Panc1 (cell line): ENCODE measurements around the gene KIAA1671. TPM values are rescaled to one million over a fixed set of nuclear protein-coding genes. Genes with fewer than 3 reads are reported as not detected.

Experiments
- ATAC-seq: fragments of 200-7000 bp; cut with Tn5 transposase; 2 replicates; pipeline ENCODE4 v1.9.1; 2020; ENCODE audit warnings: mild to moderate bottlenecking, moderate library complexity
- BruUV-seq: library from RNA; stranded (reverse); fragments of 400-500 nt; replicated peaks from 2 replicates; lab custom pipeline; 2021; lab: Mats Ljungman, UMichigan
- CTCF ChIA-PET: fragments of 300-600 bp; sonication (Branson Sonifier 250); formaldehyde crosslinking; loops from one replicate; lab custom pipeline; 2022; ENCODE audit warnings: antibody characterized with exemption; lab: Charles Lee
- POLR2A ChIA-PET: fragments of 300-600 bp; sonication (Branson Sonifier 250); formaldehyde crosslinking; loops from one replicate; lab custom pipeline; 2022; ENCODE audit warnings: antibody characterized with exemption; lab: Charles Lee
- DNase-seq: peaks from one replicate; pipeline ENCODE4 v3.0.0-alpha.2; 2010; ENCODE audit warnings: low read depth, low spot score
- H3K27ac ChIP-seq: 2 replicates; pipeline ENCODE4 v1.5.1; 2011; ENCODE audit warnings: mild to moderate bottlenecking, low read length, inconsistent platforms
- H3K27me3 ChIP-seq: fragments of 200-500 bp; sonication (Bioruptor generic); 2 replicates; pipeline ENCODE4 v1.6.0; 2014; ENCODE audit warnings: low read length, inconsistent platforms; ENCODE audit not compliant: control insufficient read depth, insufficient read depth
- H3K36me3 ChIP-seq: fragments of 200-500 bp; sonication (Bioruptor generic); 2 replicates; pipeline ENCODE4 v1.5.1; 2014; ENCODE audit warnings: inconsistent platforms, mild to moderate bottlenecking, low read length, moderate library complexity; ENCODE audit not compliant: control insufficient read depth, insufficient read depth
- H3K4me1 ChIP-seq: 2 replicates; pipeline ENCODE4 v1.5.1; 2011; ENCODE audit warnings: inconsistent platforms, mild to moderate bottlenecking, low read length, moderate library complexity; ENCODE audit not compliant: control insufficient read depth, insufficient read depth
- H3K4me3 ChIP-seq, 2 experiments: 2 replicates each; pipeline ENCODE4 v1.5.1; 2011 to 2012; ENCODE audit warnings: low read depth in 2 of 2, low read length in 2 of 2, mild to moderate bottlenecking in 2 of 2, inconsistent platforms in 1 of 2, moderate library complexity in 1 of 2
- H3K9me3 ChIP-seq: fragments of 200-500 bp; sonication (Bioruptor generic); 2 replicates; pipeline ENCODE4 v1.5.1; 2014; ENCODE audit warnings: low read depth, mild to moderate bottlenecking, inconsistent platforms, low read length, moderate library complexity; ENCODE audit not compliant: control insufficient read depth, insufficient read depth
- CTCF ChIP-seq: fragments of 450-650 bp; IDR thresholded peaks from 2 replicates; pipeline ENCODE4 v1.5.1; 2017; ENCODE audit warnings: mild to moderate bottlenecking
- POLR2AphosphoS5 ChIP-seq: IDR thresholded peaks from 2 replicates; pipeline ENCODE4 v1.6.1; 2012; ENCODE audit warnings: mild to moderate bottlenecking, low read depth, low read length, moderate library complexity
- REST ChIP-seq, 2 experiments: IDR thresholded peaks; 2 replicates each; pipeline ENCODE4 v1.6.1; 2011 to 2012; ENCODE audit warnings: low read depth in 2 of 2, control low read depth in 1 of 2, low read length in 1 of 2, mild to moderate bottlenecking in 1 of 2, moderate library complexity in 1 of 2; ENCODE audit not compliant: insufficient read depth in 1 of 2
- SIN3A ChIP-seq: IDR thresholded peaks from 2 replicates; pipeline ENCODE4 v1.6.1; 2012; ENCODE audit warnings: low read depth, mild to moderate bottlenecking, low read length, moderate library complexity, borderline replicate concordance; ENCODE audit not compliant: insufficient read depth
- TCF7L2 ChIP-seq: IDR thresholded peaks from 2 replicates; pipeline ENCODE4 v1.6.1; 2011; ENCODE audit warnings: mild to moderate bottlenecking, low read depth, low read length, inconsistent platforms
- in situ Hi-C: cut with HindIII; loops from 2 replicates; pipeline ENCODE4 v1.10.0; 2016; ENCODE audit warnings: low sequenced_read_pairs, low pct_unique_long_range_greater_than_20kb
- intact Hi-C: fragments of 100-400 bp; cut with micrococcal nuclease; formaldehyde crosslinking; loops from one replicate; pipeline ENCODE4 v1.10.0; 2022; ENCODE audit not compliant: unreplicated experiment
- total RNA-seq: library from RNA; stranded (reverse); gene quantifications from one replicate; pipeline ENCODE4 v1.2.1, GENCODE V29; 2021; ENCODE audit not compliant: unreplicated experiment

The KIAA1671 gene
- total RNA-seq, 1 experiment from 2014 or later = 48.1 TPM

- ATAC-seq (peak; percentile 86), DNase-seq (no peak)
- Histone ChIP-seq H3K9me3 (no peaks in the 10 kb centered on the region), H3K27me3 (no peaks in the 10 kb centered on the region), H3K27ac (peak overlapping the region; percentile 86), H3K36me3 (no peaks in the 10 kb centered on the region), H3K4me1 (peaks cover 63% of the 10 kb centered on the region), H3K4me3 (peak overlapping the region in 1 of 2 experiments; percentile 23; a peak in 2 of 4 replicates)
- intact Hi-C loops = no loop called here
- ChIA-PET POLR2A (interaction anchor here (0.6 kb wide), 1 partner anchor 84 kb away, joined by 12 read pairs; no protein-coding TSS in a partner anchor), CTCF (interaction anchor here (0.6 to 1.3 kb wide), 3 partner anchors 10 to 79 kb away, joined by 3 to 5 read pairs (median 3); no protein-coding TSS in a partner anchor)
- no peak for TF ChIP-seq SIN3A
- no peak for TF ChIP-seq TCF7L2
- no peak for TF ChIP-seq CTCF
- no peak for TF ChIP-seq REST (IDR thresholded peaks at IDR 0.05; ENCODE audit: insufficient read depth in 1 of 2, low read depth in 2 of 2, low read length in 1 of 2)
- peak; percentile 62; the same call in 1 of the 2 replicates for TF ChIP-seq POLR2AphosphoS5
- in situ Hi-C loops = no loop called here
- no TSS peak for BruUV-seq
Observed at GRCh38 chr22:24969560-24970301, 17.2 kb downstream of the KIAA1671 start.

- Histone ChIP-seq H3K4me1 (peaks cover 67% of the 10 kb centered on the region), H3K36me3 (no peaks in the 10 kb centered on the region), H3K27me3 (no peaks in the 10 kb centered on the region), H3K27ac (peak overlapping the region; percentile 44; the same call in 1 of the 2 replicates), H3K4me3 (no peak overlapping the region), H3K9me3 (no peaks in the 10 kb centered on the region)
- no TSS peak for BruUV-seq
- DNase-seq = no peak
- no peak for ATAC-seq
- in situ Hi-C loops (no loop called here), intact Hi-C loops (no loop called here)
- CTCF ChIA-PET = no interaction called here
- TF ChIP-seq REST (IDR thresholded peaks at IDR 0.05; ENCODE audit: insufficient read depth in 1 of 2, low read depth in 2 of 2, low read length in 1 of 2) = no peak
- no peak for TF ChIP-seq CTCF
- TF ChIP-seq TCF7L2 = no peak
- no peak for TF ChIP-seq SIN3A
- no peak for TF ChIP-seq POLR2AphosphoS5
- POLR2A ChIA-PET = no interaction called here
Observed at GRCh38 chr22:24972369-24972768, 19.9 kb downstream of the KIAA1671 start.
